C4-2B (cell line): ENCODE data around the gene TMEM266.

Experiments
- CTCF ChIP-seq: fragments of 450-650 bp; conservative IDR thresholded peaks from 2 replicates; pipeline ENCODE4 v1.5.1; 2017; ENCODE audit warnings: mild to moderate bottlenecking
- ZFX ChIP-seq: fragments of 450-650 bp; IDR thresholded peaks from 2 replicates; pipeline ENCODE4 v1.6.1; 2017

DNA sequence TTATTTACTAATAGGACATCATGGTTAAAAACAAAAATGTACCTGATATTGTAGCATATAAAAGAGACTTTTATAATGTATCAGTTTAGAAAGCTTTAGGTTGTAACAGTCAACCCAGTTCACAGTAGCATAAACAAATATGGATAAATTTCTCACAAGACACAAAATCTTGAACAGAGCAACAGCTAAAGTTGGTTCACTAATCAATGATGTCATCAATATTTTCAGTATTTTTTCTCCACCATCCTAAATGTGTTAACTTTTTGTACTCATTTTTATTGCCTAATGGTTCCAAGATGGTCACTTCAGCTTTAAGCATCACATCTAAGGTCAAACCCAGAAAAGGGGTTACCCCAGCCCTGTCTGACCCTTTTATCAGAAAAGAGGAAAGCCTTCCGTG, 26.3 kb upstream of the TMEM266 start:
- TF ChIP-seq CTCF (no peak), ZFX (no peak)
